HG03558 (cell line): ENCODE data around the gene PDE7B.
"Not testable (repeated sequence)": the region's sequence is repeated elsewhere in the genome, so short reads cannot be mapped to it uniquely, and the experiment has no call there.

Source experiments
- ATAC-seq: cut with Tn5 transposase; IDR thresholded peaks from one replicate; pipeline ENCODE4 v1.9.1; 2021; ENCODE audit warnings: moderate number of reproducible peaks; ENCODE audit not compliant: unreplicated experiment; ENCODE audit errors: extremely low read depth

PDE7B gene

GRCh38 chr6:136134268-136134667, 282.8 kb downstream of the PDE7B start:
- ATAC-seq = no peak

- ATAC-seq = no peak
Observed at GRCh38 chr6:136134751-136135150, 283.2 kb downstream of the PDE7B start.

- ATAC-seq = no peak
Observed at GRCh38 chr6:136136274-136136673, 284.8 kb downstream of the PDE7B start.

- no peak for ATAC-seq
Observed at GRCh38 chr6:136137008-136137692, 285.6 kb downstream of the PDE7B start.

- no peak for ATAC-seq
Observed at GRCh38 chr6:136137739-136138402, 286.4 kb downstream of the PDE7B start.

GRCh38 chr6:136139111-136139510, 287.6 kb downstream of the PDE7B start:
- ATAC-seq = not testable (repeated sequence)

GRCh38 chr6:136144251-136145023, 292.9 kb downstream of the PDE7B start:
- ATAC-seq = no peak

GRCh38 chr6:136146130-136146529, 294.6 kb downstream of the PDE7B start:
- no peak for ATAC-seq

- no peak for ATAC-seq
Observed at GRCh38 chr6:136147342-136147741, 295.8 kb downstream of the PDE7B start.

GRCh38 chr6:136148051-136148450, 296.6 kb downstream of the PDE7B start:
- no peak for ATAC-seq

GRCh38 chr6:136148523-136148922, 297.0 kb downstream of the PDE7B start:
- no peak for ATAC-seq

GRCh38 chr6:136149311-136149710, 297.8 kb downstream of the PDE7B start:
- no peak for ATAC-seq

- ATAC-seq = no peak
Observed at GRCh38 chr6:136150961-136151360, 299.5 kb downstream of the PDE7B start.

GRCh38 chr6:136153707-136154375, 302.3 kb downstream of the PDE7B start:
- no peak for ATAC-seq

GRCh38 chr6:136155191-136155590, 303.7 kb downstream of the PDE7B start:
- no peak for ATAC-seq

- no peak for ATAC-seq
Observed at GRCh38 chr6:136157743-136158142, 306.2 kb downstream of the PDE7B start.

GRCh38 chr6:136158387-136158821, 306.9 kb downstream of the PDE7B start:
- no peak for ATAC-seq

GRCh38 chr6:136158971-136159370, 307.5 kb downstream of the PDE7B start:
- no peak for ATAC-seq

GRCh38 chr6:136160250-136160649, 308.7 kb downstream of the PDE7B start:
- ATAC-seq = no peak

- no peak for ATAC-seq
Observed at GRCh38 chr6:136161950-136162349, 310.4 kb downstream of the PDE7B start.

GRCh38 chr6:136163260-136163659, 311.8 kb downstream of the PDE7B start:
- ATAC-seq = no peak
